Lower leg skin (tissue), 4 donors: Measurements from ENCODE around the gene TAPBP. TPM values are rescaled to one million over a fixed set of nuclear protein-coding genes. Genes with fewer than 3 reads are reported as not detected.
A peak's percentile ranks its signal among the peaks of the same experiment; 100 is the strongest.

Source experiments
- DNase-seq, 2 donors: peaks; one replicate each; pipeline ENCODE4 v3.0.0-alpha.2; 2019; ENCODE audit warnings: low spot score in 2 of 2
- H3K4me3 ChIP-seq: fragments of 200-600 bp; sonication (generic); 2 replicates; pipeline ENCODE4 v1.5.1; 2017; ENCODE audit warnings: mild to moderate bottlenecking, low read depth; ENCODE audit not compliant: poor library complexity, severe bottlenecking
- CTCF ChIP-seq, 3 donors: fragments of 450-650 bp; IDR thresholded peaks; one replicate each; pipeline ENCODE4 v1.5.1; 2016; ENCODE audit warnings: antibody characterized with exemption in 3 of 3, mild to moderate bottlenecking in 3 of 3, moderate library complexity in 2 of 3
- POLR2A ChIP-seq, 2 donors: fragments of 450-650 bp; IDR thresholded peaks; one replicate each; pipeline ENCODE4 v1.6.1; 2016 to 2017; ENCODE audit warnings: antibody characterized with exemption in 2 of 2, mild to moderate bottlenecking in 1 of 2, moderate library complexity in 1 of 2
- WGBS, 2 donors: methylation state at CpG; one replicate each; pipeline ENCODE4 v1.1.5; 2018; 5-methylcytosine and 5-hydroxymethylcytosine counted together
- intact Hi-C: fragments of 100-400 bp; cut with DNase I; formaldehyde crosslinking; loops from one replicate; pipeline ENCODE4 v1.15.0; 2023; ENCODE audit warnings: low total_unique reads
- total RNA-seq, 4 donors: library from RNA; depleted of rRNA; stranded (reverse); fragments of >200 nt; gene quantifications; one replicate each; pipeline ENCODE4 v1.1.0, GENCODE V29; 2016

TAPBP gene
- total RNA-seq, 4 donors from 2014 or later, result 80.3 to 122 (median 92.0) TPM

GRCh38 chr6:33320315-33321181 lies 6.7 kb upstream of the TAPBP start:
- no peak for DNase-seq
- no peak overlapping the region for H3K4me3 ChIP-seq
- TF ChIP-seq POLR2A (IDR thresholded peaks at IDR 0.05), result no peak
- no peak for TF ChIP-seq CTCF (IDR thresholded peaks at IDR 0.05)
- intact Hi-C loops, result no loop called here
- WGBS, 2 donors, result 58 to 67% methylated on average over 25 to 32 of the region's 32 CpGs

GRCh38 chr6:33319939-33320314 lies 6.0 kb upstream of the TAPBP start:
- TF ChIP-seq POLR2A (IDR thresholded peaks at IDR 0.05), result no peak
- no peak for TF ChIP-seq CTCF (IDR thresholded peaks at IDR 0.05)
- DNase-seq, result no peak
- WGBS, 2 donors, result 92 to 94% methylated on average over 3 of the region's 3 CpGs
- intact Hi-C loops, result no loop called here
- H3K4me3 ChIP-seq, result no peak overlapping the region

GRCh38 chr6:33318426-33319073 lies 4.7 kb upstream of the TAPBP start:
- intact Hi-C loops, result no loop called here
- no peak for DNase-seq
- WGBS, 2 donors, result 64 to 70% methylated on average over 8 of the region's 8 CpGs
- no peak overlapping the region for H3K4me3 ChIP-seq
- TF ChIP-seq POLR2A (IDR thresholded peaks at IDR 0.05) (no peak), CTCF (IDR thresholded peaks at IDR 0.05) (no peak)

GRCh38 chr6:33317669-33318425 lies 4.0 kb upstream of the TAPBP start, which contains the start of gene ZBTB22:
TSS of gene ZBTB22 (minus strand) at chr6:33317744. CDS start at chr6:33316916, 828 bp downstream.
- no peak within 1 kb of the TSS for H3K4me3 ChIP-seq
- intact Hi-C loops, result no loop called here
- peak; percentile 99 to 100 for DNase-seq
- 1% methylated on average over 40 to 41 of the region's 44 CpGs for WGBS, 2 donors
- TF ChIP-seq POLR2A (IDR thresholded peaks at IDR 0.05), result no peak
- no peak for TF ChIP-seq CTCF (IDR thresholded peaks at IDR 0.05)

GRCh38 chr6:33317419-33317668 lies 3.5 kb upstream of the TAPBP start:
- intact Hi-C loops, result no loop called here
- H3K4me3 ChIP-seq, result no peak overlapping the region
- 1 to 2% methylated on average over 10 to 16 of the region's 27 CpGs for WGBS, 2 donors
- DNase-seq, result peak in 1 of 2 donors; percentile 92
- TF ChIP-seq CTCF (IDR thresholded peaks at IDR 0.05) (no peak), POLR2A (IDR thresholded peaks at IDR 0.05) (no peak)
